Measurements from ENCODE around the gene DDX23. TPM values are rescaled to one million over a fixed set of nuclear protein-coding genes. Genes with fewer than 3 reads are reported as not detected.

Gene DDX23
- total RNA-seq, 2 donors from 2014 or later = 37.4 to 50.8 TPM

GRCh38 chr12:48780381-48781025, 71.5 kb downstream of the DDX23 start:
- Histone ChIP-seq H3K4me3 (no peak overlapping the region), H3K36me3 (replicated peaks in 1 of 2; ENCODE audit: insufficient read depth in 1 of 2, low read depth in 2 of 2) (no peaks in the 10 kb centered on the region), H3K27ac (peak overlapping the region in 1 of 4 donors; percentile 36), H3K4me1 (peaks cover 5% of the 10 kb centered on the region), H3K27me3 (no peaks in the 10 kb centered on the region), H3K9me3 (no peaks in the 10 kb centered on the region)
- ATAC-seq (no peak), DNase-seq (no peak)
- intact Hi-C loops (cut with DNase I) = no loop called here
- TF ChIP-seq, protein P1, sequence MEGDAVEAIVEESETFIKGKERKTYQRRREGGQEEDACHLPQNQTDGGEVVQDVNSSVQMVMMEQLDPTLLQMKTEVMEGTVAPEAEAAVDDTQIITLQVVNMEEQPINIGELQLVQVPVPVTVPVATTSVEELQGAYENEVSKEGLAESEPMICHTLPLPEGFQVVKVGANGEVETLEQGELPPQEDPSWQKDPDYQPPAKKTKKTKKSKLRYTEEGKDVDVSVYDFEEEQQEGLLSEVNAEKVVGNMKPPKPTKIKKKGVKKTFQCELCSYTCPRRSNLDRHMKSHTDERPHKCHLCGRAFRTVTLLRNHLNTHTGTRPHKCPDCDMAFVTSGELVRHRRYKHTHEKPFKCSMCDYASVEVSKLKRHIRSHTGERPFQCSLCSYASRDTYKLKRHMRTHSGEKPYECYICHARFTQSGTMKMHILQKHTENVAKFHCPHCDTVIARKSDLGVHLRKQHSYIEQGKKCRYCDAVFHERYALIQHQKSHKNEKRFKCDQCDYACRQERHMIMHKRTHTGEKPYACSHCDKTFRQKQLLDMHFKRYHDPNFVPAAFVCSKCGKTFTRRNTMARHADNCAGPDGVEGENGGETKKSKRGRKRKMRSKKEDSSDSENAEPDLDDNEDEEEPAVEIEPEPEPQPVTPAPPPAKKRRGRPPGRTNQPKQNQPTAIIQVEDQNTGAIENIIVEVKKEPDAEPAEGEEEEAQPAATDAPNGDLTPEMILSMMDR (IDR thresholded peaks at IDR 0.05) = no peak
- no peak for TF ChIP-seq POLR2A (IDR thresholded peaks at IDR 0.05)
- WGBS, 2 donors = 65 to 67% methylated on average over 7 to 11 of the region's 11 CpGs

- WGBS, 2 donors = 64 to 83% methylated on average over 3 of the region's 3 CpGs
Measured at GRCh38 chr12:48779869-48780268, 72.1 kb downstream of the DDX23 start.

More at GRCh38 chr12:48779869-48780268, 72.1 kb downstream of the DDX23 start:
- intact Hi-C loops (cut with DNase I) = no loop called here
- H3K36me3 ChIP-seq (replicated peaks in 1 of 2; ENCODE audit: insufficient read depth in 1 of 2, low read depth in 2 of 2) = peaks cover 0 to 2% of the 10 kb centered on the region in 2 donors
- H3K27ac ChIP-seq = no peak overlapping the region
- H3K4me3 ChIP-seq = no peak overlapping the region
- DNase-seq (peak in 1 of 4 donors; percentile 22), ATAC-seq (peak; percentile 27)
- TF ChIP-seq, protein P1 (IDR thresholded peaks at IDR 0.05) = no peak
- no peak for TF ChIP-seq POLR2A (IDR thresholded peaks at IDR 0.05)
- no peaks in the 10 kb centered on the region for H3K27me3 ChIP-seq
- H3K9me3 ChIP-seq = no peaks in the 10 kb centered on the region
- peaks cover 5% of the 10 kb centered on the region for H3K4me1 ChIP-seq

Small RNA genes lying within 50 kb of the gene (small RNA-seq; reads per million reads assigned to genes)
- gene RF00019 (not detected), gene RNU6-600P (not detected)

Other genes starting within 250 kb of the DDX23 start
- 10 to 100 TPM; 19.1 to 20.0 TPM for gene KANSL2, start 169.9 kb downstream of the DDX23 start, total RNA-seq
- 10 to 100 TPM; 12.5 to 31.6 TPM for gene CCNT1, start 135.5 kb downstream of the DDX23 start, total RNA-seq
- 10 to 100 TPM; 38.6 to 59.1 TPM for gene ADCY6, start 63.1 kb downstream of the DDX23 start, total RNA-seq
- gene CACNB3, start 33.7 kb downstream of the DDX23 start, total RNA-seq = 1 to 10 TPM; 4.0 to 6.7 TPM
- gene RND1, start 13.7 kb upstream of the DDX23 start, total RNA-seq = 1 to 10 TPM in 1 of 2 donors, not detected in 1; 1.6 TPM
- 10 to 100 TPM; 31.1 to 98.6 TPM for gene FKBP11, start 73.3 kb upstream of the DDX23 start, total RNA-seq
- 10 to 100 TPM; 22.3 to 24.1 TPM for gene ARF3, start 105.3 kb upstream of the DDX23 start, total RNA-seq
- 1 to 10 TPM in 1 of 2 donors, not detected in 1; 1.3 TPM for gene WNT10B, start 119.6 kb upstream of the DDX23 start, total RNA-seq
- gene WNT1, start 126.2 kb upstream of the DDX23 start, total RNA-seq = not detected
- under 1 TPM in 1 of 2 donors, not detected in 1; 0.66 TPM for gene DDN, start 147.2 kb upstream of the DDX23 start, total RNA-seq
- 10 to 100 TPM; 25.4 to 26.4 TPM for gene PRKAG1, start 166.6 kb upstream of the DDX23 start, total RNA-seq
- gene KMT2D, start 208.6 kb upstream of the DDX23 start, total RNA-seq = 10 to 100 TPM; 38.4 to 51.1 TPM
- gene RHEBL1, start 217.8 kb upstream of the DDX23 start, total RNA-seq = not detected
- gene DHH, start 242.6 kb upstream of the DDX23 start, total RNA-seq = not detected